HL-60 (cell line): Measurements from ENCODE around the gene MAMDC2.

Experiments
- CTCF ChIP-seq: IDR thresholded peaks from one replicate; pipeline ENCODE4 v1.5.1; 2011; ENCODE audit warnings: low read length, control low read depth, inconsistent platforms; ENCODE audit not compliant: insufficient read depth
- POLR2AphosphoS5 ChIP-seq: IDR thresholded peaks from 2 replicates; pipeline ENCODE4 v1.6.1; 2012; ENCODE audit warnings: low read depth

GRCh38 chr9:70159630-70160029 is 116.0 kb downstream of the MAMDC2 start:
- TF ChIP-seq CTCF (no peak), POLR2AphosphoS5 (no peak)
